Measurements from ENCODE around the gene WAC.

WAC gene

DNA sequence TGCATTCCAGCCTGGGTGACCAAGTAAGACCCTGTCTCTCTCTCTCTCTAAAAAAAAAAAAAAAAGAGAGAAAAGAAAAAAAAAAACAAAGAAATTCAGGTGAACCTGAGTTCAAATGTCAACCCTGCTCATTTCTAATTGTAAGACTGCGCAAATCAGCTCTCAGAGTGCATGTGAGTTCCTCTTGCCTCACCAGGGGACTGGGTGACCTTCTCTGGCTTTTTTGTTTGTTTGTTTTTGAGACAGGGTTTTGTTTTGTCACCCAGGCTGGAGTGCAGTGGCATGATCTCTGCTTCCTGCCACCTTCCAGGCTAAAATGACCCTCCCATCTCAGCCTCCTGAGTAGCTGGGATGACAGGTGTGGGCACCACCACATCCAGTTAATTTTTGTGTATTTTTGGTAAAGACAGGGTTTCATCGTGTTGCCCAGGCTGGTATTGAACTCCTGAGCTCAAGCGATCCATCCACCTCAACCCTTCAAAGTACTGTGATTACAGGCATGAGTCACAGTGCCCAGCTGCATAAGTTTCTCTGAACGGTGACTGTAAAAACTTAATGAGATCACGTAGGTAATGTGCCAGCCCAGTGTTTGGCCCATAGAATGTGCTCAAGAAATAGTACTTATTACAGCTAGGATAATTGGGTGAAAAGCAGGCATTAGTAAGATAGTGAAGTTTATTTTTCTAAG lies 99.1 kb downstream of the WAC start:
- TF ChIP-seq CTCF (IDR thresholded peaks at IDR 0.05; ENCODE audit: low read depth, low read length, missing control alignments): no peak
- H3K36me3 ChIP-seq (replicated peaks): no peaks in the 10 kb centered on the region
- H3K27ac ChIP-seq: no peak overlapping the region
- H3K27me3 ChIP-seq (replicated peaks): no peaks in the 10 kb centered on the region
- DNase-seq: no peak
- in situ Hi-C loops (cut with HindIII; ENCODE audit: low pct_ligation_motif_present, low sequenced_read_pairs): no loop called here
- H3K4me3 ChIP-seq (ENCODE audit: low read depth, low read length): no peak overlapping the region

GRCh38 chr10:28632584-28632945 lies 99.6 kb downstream of the WAC start:
- no peak for DNase-seq
- Histone ChIP-seq H3K27me3 (replicated peaks) (no peaks in the 10 kb centered on the region), H3K27ac (no peak overlapping the region), H3K4me3 (ENCODE audit: low read depth, low read length) (no peak overlapping the region), H3K36me3 (replicated peaks) (no peaks in the 10 kb centered on the region)
- in situ Hi-C loops (cut with HindIII; ENCODE audit: low pct_ligation_motif_present, low sequenced_read_pairs): no loop called here
- no peak for TF ChIP-seq CTCF (IDR thresholded peaks at IDR 0.05; ENCODE audit: low read depth, low read length, missing control alignments)

GRCh38 chr10:28633750-28634149 lies 100.8 kb downstream of the WAC start:
- in situ Hi-C loops (cut with HindIII; ENCODE audit: low pct_ligation_motif_present, low sequenced_read_pairs): no loop called here
- no peak overlapping the region for H3K27ac ChIP-seq
- TF ChIP-seq CTCF (IDR thresholded peaks at IDR 0.05; ENCODE audit: low read depth, low read length, missing control alignments): no peak
- no peak overlapping the region for H3K4me3 ChIP-seq (ENCODE audit: low read depth, low read length)
- no peaks in the 10 kb centered on the region for H3K27me3 ChIP-seq (replicated peaks)
- no peak for DNase-seq
- no peaks in the 10 kb centered on the region for H3K36me3 ChIP-seq (replicated peaks)

- Histone ChIP-seq H3K4me3 (ENCODE audit: low read depth, low read length) (no peak overlapping the region), H3K27ac (no peak overlapping the region), H3K27me3 (replicated peaks) (no peaks in the 10 kb centered on the region), H3K36me3 (replicated peaks) (no peaks in the 10 kb centered on the region)
- no peak for DNase-seq
- no peak for TF ChIP-seq CTCF (IDR thresholded peaks at IDR 0.05; ENCODE audit: low read depth, low read length, missing control alignments)
- in situ Hi-C loops (cut with HindIII; ENCODE audit: low pct_ligation_motif_present, low sequenced_read_pairs): no loop called here
Measured at GRCh38 chr10:28637346-28637745, 104.4 kb downstream of the WAC start.

DNA sequence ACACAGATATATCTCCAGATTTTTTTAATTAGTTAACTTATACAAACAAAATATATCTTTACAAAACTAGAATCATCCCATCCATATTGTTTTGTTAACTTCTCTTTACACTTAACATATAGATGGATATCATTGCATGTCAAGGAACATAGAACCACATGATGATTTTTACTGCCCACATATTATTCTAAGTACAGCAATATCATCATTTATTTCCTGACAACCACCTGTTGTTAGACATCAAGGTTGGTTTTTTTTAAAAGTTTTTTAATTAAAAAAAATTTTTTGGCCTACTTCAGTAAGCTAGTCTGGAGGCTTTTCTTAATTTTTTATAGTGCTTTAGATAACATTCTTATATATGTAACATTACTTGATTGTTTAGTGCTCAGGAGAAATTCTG lies 105.5 kb downstream of the WAC start:
- Histone ChIP-seq H3K36me3 (replicated peaks) (no peaks in the 10 kb centered on the region), H3K4me3 (ENCODE audit: low read depth, low read length) (no peak overlapping the region), H3K27ac (no peak overlapping the region), H3K27me3 (replicated peaks) (no peaks in the 10 kb centered on the region)
- TF ChIP-seq CTCF (IDR thresholded peaks at IDR 0.05; ENCODE audit: low read depth, low read length, missing control alignments): no peak
- no peak for DNase-seq
- in situ Hi-C loops (cut with HindIII; ENCODE audit: low pct_ligation_motif_present, low sequenced_read_pairs): no loop called here

GRCh38 chr10:28640551-28640950 lies 107.6 kb downstream of the WAC start:
- in situ Hi-C loops (cut with HindIII; ENCODE audit: low pct_ligation_motif_present, low sequenced_read_pairs): no loop called here

More at GRCh38 chr10:28640551-28640950, 107.6 kb downstream of the WAC start:
- H3K27ac ChIP-seq: no peak overlapping the region
- no peak for TF ChIP-seq CTCF (IDR thresholded peaks at IDR 0.05; ENCODE audit: low read depth, low read length, missing control alignments)
- DNase-seq: no peak
- H3K36me3 ChIP-seq (replicated peaks): no peaks in the 10 kb centered on the region
- no peaks in the 10 kb centered on the region for H3K27me3 ChIP-seq (replicated peaks)
- no peak overlapping the region for H3K4me3 ChIP-seq (ENCODE audit: low read depth, low read length)
